HepG2 (cell line): ENCODE data around the gene CLDN14. TPM values are rescaled to one million over a fixed set of nuclear protein-coding genes. Genes with fewer than 3 reads are reported as not detected.

ENCODE experiments used
- ESRRA ChIP-seq: sonication (generic); formaldehyde crosslinking; IDR thresholded peaks from 2 replicates; pipeline ENCODE4 v1.5.1; 2020; ENCODE audit warnings: mild to moderate bottlenecking, low read depth, missing genetic modification reagents
- HNRNPL ChIP-seq: fragments of 200-400 bp; formaldehyde crosslinking; IDR thresholded peaks from 2 replicates; pipeline ENCODE4 v1.6.1; 2017; ENCODE audit warnings: mild to moderate bottlenecking, low read depth, low read length
- KMT2A ChIP-seq: sonication (generic); formaldehyde crosslinking; IDR thresholded peaks from 2 replicates; pipeline ENCODE4 v1.4.0; 2020; ENCODE audit warnings: missing genetic modification reagents
- PRPF4 ChIP-seq: fragments of 200-400 bp; formaldehyde crosslinking; IDR thresholded peaks from 2 replicates; pipeline ENCODE4 v1.6.1; 2016; ENCODE audit warnings: low read length, low read depth; ENCODE audit not compliant: poor library complexity, severe bottlenecking
- SNAPC2 ChIP-seq: sonication (generic); formaldehyde crosslinking; IDR thresholded peaks from 2 replicates; pipeline ENCODE4 v1.8.1; 2022; ENCODE audit warnings: mild to moderate bottlenecking, missing genetic modification reagents
- ZMYM2 ChIP-seq: sonication (generic); formaldehyde crosslinking; IDR thresholded peaks from 2 replicates; pipeline ENCODE4 v1.8.0; 2022; ENCODE audit warnings: mild to moderate bottlenecking, missing genetic modification reagents
- ZMYM4 ChIP-seq: sonication (generic); formaldehyde crosslinking; IDR thresholded peaks from 2 replicates; pipeline ENCODE4 v1.8.1; 2023; ENCODE audit warnings: mild to moderate bottlenecking, missing genetic modification reagents
- ZNF253 ChIP-seq: sonication (generic); formaldehyde crosslinking; IDR thresholded peaks from 2 replicates; pipeline ENCODE4 v1.8.0; 2022; ENCODE audit warnings: mild to moderate bottlenecking, missing genetic modification reagents, borderline replicate concordance
- ZNF678 ChIP-seq: sonication (generic); formaldehyde crosslinking; IDR thresholded peaks from 2 replicates; pipeline ENCODE4 v1.4.0; 2020; ENCODE audit warnings: mild to moderate bottlenecking, missing genetic modification reagents
- ZSCAN21 ChIP-seq: sonication (generic); formaldehyde crosslinking; IDR thresholded peaks from 2 replicates; pipeline ENCODE4 v1.8.0; 2022; ENCODE audit warnings: mild to moderate bottlenecking, missing genetic modification reagents, moderate library complexity, borderline replicate concordance
- polyA plus RNA-seq, 8 experiments: library from polyadenylated mRNA; depleted of rRNA in 3 of 8; stranded (reverse) in 7 of 8; unstranded in 1 of 8; fragments of >200 nt; fragmentation: Illumina TruSeq in 4 of 8; extraction: Trizol in 4 of 8; gene quantifications; 2 replicates each; pipeline versions ENCODE4 v1.2.1 to v1.2.3, GENCODE V29; 2011 to 2016; ENCODE audit warnings: low read depth in 4 of 8, missing spikeins in 1 of 8, mixed read lengths in 1 of 8; ENCODE audit not compliant: insufficient read depth in 1 of 8
- total RNA-seq, 5 experiments: library from RNA; depleted of rRNA; stranded (reverse); fragments of >200 nt; fragmentation: Illumina TruSeq; extraction: Trizol; gene quantifications; 2 replicates each; pipeline ENCODE4 v1.2.3, GENCODE V29; 2016; ENCODE audit warnings: low read depth in 1 of 5
- TF ChIP-seq, protein P1 (sequence below): sonication (generic); formaldehyde crosslinking; IDR thresholded peaks from 2 replicates; pipeline ENCODE4 v1.5.0; 2020; ENCODE audit warnings: mild to moderate bottlenecking, missing genetic modification reagents
- TF ChIP-seq, protein P2 (sequence below): IDR thresholded peaks from 2 replicates; pipeline ENCODE4 v1.4.0; 2020; ENCODE audit warnings: mild to moderate bottlenecking, missing genetic modification reagents
- TF ChIP-seq, protein P3 (sequence below): sonication (generic); formaldehyde crosslinking; IDR thresholded peaks from 2 replicates; pipeline ENCODE4 v1.5.1; 2020; ENCODE audit warnings: missing genetic modification reagents, mild to moderate bottlenecking, borderline replicate concordance
- TF ChIP-seq, protein P4 (sequence below): sonication (generic); formaldehyde crosslinking; IDR thresholded peaks from 2 replicates; pipeline ENCODE4 v1.8.1; 2022; ENCODE audit warnings: mild to moderate bottlenecking, missing genetic modification reagents
- TF ChIP-seq, protein P5 (sequence below): sonication (generic); formaldehyde crosslinking; IDR thresholded peaks from 2 replicates; pipeline ENCODE4 v1.8.1; 2023; ENCODE audit warnings: missing genetic modification reagents, inconsistent platforms, borderline replicate concordance
- TF ChIP-seq, protein P6 (sequence below): sonication (generic); formaldehyde crosslinking; IDR thresholded peaks from 2 replicates; pipeline ENCODE4 v1.4.0; 2020; ENCODE audit warnings: missing genetic modification reagents

The CLDN14 gene
- total and polyA plus RNA-seq, 2 of the 13 experiments (the other 11 are each of a cell fraction or from before 2014, with no cell fraction given) = 1.1 to 1.4 TPM

DNA sequence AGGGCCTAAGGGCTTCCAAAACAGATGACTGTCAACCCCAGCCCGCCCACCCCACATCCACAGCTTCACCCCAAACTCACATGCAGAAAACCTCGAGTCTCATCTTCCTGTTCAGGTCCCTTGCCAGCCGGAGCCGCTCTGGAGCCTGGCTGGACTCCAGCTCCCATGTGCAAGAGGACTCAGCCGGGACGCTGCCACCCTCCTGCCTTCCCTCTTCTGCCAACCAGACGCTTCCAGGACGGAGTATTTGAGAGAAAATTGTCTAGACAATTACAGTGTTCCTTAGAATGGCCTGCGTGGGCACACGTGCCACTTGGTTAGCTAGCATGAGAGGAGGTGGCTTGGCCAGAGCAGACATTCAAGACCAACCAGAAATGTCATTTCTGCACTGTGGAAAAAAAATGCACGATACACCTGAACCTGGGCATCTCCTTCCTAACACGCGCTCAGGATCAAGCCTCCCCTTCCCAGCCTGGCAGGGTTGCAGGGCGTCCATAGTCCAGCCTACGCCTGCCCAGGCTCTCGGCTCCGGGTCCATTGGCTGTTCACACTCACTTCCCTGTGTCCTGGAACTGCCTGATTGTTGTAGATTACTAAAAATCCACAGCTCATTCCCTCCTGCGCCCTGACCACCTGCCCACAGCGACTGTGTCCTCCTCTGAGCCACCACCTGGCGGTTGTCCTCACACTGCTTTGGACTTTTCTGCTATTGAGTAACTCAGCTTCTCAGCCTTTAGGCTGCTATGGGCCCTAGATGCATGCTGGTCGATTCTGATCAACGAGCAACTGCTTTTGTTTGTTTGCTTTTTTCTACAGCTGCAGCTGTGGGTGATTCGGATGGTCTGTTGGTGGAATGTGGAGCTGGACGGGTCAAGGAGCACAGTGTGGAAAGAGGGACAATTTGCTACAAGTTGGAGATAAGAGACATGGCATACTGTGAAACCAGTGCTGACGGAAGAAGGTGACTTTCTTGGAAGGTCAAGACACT, at the start of gene CLDN14 (continued):
- peak; percentile 85 for TF ChIP-seq ZMYM2 (CRISPR knock-in tag)
- TF ChIP-seq, protein P1, sequence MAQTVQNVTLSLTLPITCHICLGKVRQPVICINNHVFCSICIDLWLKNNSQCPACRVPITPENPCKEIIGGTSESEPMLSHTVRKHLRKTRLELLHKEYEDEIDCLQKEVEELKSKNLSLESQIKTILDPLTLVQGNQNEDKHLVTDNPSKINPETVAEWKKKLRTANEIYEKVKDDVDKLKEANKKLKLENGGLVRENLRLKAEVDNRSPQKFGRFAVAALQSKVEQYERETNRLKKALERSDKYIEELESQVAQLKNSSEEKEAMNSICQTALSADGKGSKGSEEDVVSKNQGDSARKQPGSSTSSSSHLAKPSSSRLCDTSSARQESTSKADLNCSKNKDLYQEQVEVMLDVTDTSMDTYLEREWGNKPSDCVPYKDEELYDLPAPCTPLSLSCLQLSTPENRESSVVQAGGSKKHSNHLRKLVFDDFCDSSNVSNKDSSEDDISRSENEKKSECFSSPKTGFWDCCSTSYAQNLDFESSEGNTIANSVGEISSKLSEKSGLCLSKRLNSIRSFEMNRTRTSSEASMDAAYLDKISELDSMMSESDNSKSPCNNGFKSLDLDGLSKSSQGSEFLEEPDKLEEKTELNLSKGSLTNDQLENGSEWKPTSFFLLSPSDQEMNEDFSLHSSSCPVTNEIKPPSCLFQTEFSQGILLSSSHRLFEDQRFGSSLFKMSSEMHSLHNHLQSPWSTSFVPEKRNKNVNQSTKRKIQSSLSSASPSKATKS = no peak
- TF ChIP-seq, protein P2, sequence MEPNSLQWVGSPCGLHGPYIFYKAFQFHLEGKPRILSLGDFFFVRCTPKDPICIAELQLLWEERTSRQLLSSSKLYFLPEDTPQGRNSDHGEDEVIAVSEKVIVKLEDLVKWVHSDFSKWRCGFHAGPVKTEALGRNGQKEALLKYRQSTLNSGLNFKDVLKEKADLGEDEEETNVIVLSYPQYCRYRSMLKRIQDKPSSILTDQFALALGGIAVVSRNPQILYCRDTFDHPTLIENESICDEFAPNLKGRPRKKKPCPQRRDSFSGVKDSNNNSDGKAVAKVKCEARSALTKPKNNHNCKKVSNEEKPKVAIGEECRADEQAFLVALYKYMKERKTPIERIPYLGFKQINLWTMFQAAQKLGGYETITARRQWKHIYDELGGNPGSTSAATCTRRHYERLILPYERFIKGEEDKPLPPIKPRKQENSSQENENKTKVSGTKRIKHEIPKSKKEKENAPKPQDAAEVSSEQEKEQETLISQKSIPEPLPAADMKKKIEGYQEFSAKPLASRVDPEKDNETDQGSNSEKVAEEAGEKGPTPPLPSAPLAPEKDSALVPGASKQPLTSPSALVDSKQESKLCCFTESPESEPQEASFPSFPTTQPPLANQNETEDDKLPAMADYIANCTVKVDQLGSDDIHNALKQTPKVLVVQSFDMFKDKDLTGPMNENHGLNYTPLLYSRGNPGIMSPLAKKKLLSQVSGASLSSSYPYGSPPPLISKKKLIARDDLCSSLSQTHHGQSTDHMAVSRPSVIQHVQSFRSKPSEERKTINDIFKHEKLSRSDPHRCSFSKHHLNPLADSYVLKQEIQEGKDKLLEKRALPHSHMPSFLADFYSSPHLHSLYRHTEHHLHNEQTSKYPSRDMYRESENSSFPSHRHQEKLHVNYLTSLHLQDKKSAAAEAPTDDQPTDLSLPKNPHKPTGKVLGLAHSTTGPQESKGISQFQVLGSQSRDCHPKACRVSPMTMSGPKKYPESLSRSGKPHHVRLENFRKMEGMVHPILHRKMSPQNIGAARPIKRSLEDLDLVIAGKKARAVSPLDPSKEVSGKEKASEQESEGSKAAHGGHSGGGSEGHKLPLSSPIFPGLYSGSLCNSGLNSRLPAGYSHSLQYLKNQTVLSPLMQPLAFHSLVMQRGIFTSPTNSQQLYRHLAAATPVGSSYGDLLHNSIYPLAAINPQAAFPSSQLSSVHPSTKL (CRISPR knock-in tag) = peak; percentile 90
- peak; percentile 86 for TF ChIP-seq ZMYM4 (CRISPR knock-in tag)
- TF ChIP-seq ZSCAN21 = 0 out of 2 replicates have a peak, but pooled peaks have one; percentile 32
- TF ChIP-seq PRPF4 = no peak
- TF ChIP-seq, protein P3, sequence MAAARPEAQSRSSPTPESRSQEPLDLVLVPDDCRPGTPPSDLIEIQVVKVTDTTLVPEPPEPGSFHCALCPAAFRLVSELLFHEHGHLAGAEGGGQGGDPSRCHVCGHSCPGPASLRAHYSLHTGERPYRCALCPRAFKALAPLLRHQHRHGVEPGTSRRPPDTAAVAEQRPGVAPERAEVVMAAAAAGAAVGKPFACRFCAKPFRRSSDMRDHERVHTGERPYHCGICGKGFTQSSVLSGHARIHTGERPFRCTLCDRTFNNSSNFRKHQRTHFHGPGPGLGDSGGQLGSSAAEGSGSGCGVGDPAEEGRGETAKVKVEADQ (CRISPR knock-in tag) = peak; percentile 90
- no peak for TF ChIP-seq SNAPC2 (CRISPR knock-in tag)
- TF ChIP-seq, protein P4, sequence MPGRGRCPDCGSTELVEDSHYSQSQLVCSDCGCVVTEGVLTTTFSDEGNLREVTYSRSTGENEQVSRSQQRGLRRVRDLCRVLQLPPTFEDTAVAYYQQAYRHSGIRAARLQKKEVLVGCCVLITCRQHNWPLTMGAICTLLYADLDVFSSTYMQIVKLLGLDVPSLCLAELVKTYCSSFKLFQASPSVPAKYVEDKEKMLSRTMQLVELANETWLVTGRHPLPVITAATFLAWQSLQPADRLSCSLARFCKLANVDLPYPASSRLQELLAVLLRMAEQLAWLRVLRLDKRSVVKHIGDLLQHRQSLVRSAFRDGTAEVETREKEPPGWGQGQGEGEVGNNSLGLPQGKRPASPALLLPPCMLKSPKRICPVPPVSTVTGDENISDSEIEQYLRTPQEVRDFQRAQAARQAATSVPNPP (CRISPR knock-in tag) = no peak; the same call in 1 of the 2 replicates
- TF ChIP-seq, protein P5, sequence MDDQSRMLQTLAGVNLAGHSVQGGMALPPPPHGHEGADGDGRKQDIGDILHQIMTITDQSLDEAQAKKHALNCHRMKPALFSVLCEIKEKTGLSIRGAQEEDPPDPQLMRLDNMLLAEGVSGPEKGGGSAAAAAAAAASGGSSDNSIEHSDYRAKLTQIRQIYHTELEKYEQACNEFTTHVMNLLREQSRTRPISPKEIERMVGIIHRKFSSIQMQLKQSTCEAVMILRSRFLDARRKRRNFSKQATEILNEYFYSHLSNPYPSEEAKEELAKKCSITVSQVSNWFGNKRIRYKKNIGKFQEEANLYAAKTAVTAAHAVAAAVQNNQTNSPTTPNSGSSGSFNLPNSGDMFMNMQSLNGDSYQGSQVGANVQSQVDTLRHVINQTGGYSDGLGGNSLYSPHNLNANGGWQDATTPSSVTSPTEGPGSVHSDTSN = no peak
- TF ChIP-seq ZNF678 (CRISPR knock-in tag) = 0 out of 2 replicates have a peak, but pooled peaks have one; percentile 58
- TF ChIP-seq ZNF253 = no peak
- TF ChIP-seq ESRRA = peak; percentile 88
- 0 out of 2 replicates have a peak, but pooled peaks have one; percentile 17 for TF ChIP-seq HNRNPL
- 0 out of 2 replicates have a peak, but pooled peaks have one; percentile 1 for TF ChIP-seq KMT2A (CRISPR knock-in tag)
- TF ChIP-seq, protein P6, sequence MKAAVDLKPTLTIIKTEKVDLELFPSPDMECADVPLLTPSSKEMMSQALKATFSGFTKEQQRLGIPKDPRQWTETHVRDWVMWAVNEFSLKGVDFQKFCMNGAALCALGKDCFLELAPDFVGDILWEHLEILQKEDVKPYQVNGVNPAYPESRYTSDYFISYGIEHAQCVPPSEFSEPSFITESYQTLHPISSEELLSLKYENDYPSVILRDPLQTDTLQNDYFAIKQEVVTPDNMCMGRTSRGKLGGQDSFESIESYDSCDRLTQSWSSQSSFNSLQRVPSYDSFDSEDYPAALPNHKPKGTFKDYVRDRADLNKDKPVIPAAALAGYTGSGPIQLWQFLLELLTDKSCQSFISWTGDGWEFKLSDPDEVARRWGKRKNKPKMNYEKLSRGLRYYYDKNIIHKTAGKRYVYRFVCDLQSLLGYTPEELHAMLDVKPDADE = no peak
